DMS153 treated with DMSO at 0.1 percent for 48 hours (cell line): ENCODE results near the gene MFSD1.

Source experiments
- DNase-seq: peaks from one replicate; lab custom pipeline; 2025; ENCODE audit not compliant: unreplicated experiment; lab: John Stamatoyannopoulos, UW

The MFSD1 gene

GRCh38 chr3:158801696-158802408, at the start of gene MFSD1:
Gene MFSD1 (plus strand): TSS chr3:158802054. CDS start chr3:158802153, 99 bp downstream.
- DNase-seq, result peak; percentile 55

- no peak for DNase-seq
Measured at GRCh38 chr3:158753854-158754253, 48.0 kb upstream of the MFSD1 start.

- DNase-seq, result no peak
Measured at GRCh38 chr3:158755421-158755820, 46.4 kb upstream of the MFSD1 start.

- DNase-seq, result no peak
Measured at GRCh38 chr3:158761350-158761749, 40.5 kb upstream of the MFSD1 start.

- no peak for DNase-seq
Measured at GRCh38 chr3:158762701-158763100, 39.2 kb upstream of the MFSD1 start.

- DNase-seq, result no peak
Measured at GRCh38 chr3:158763421-158763820, 38.4 kb upstream of the MFSD1 start.

- DNase-seq, result no peak
Measured at GRCh38 chr3:158765518-158766205, 36.2 kb upstream of the MFSD1 start.

GRCh38 chr3:158766364-158766763, 35.5 kb upstream of the MFSD1 start:
- DNase-seq, result no peak

GRCh38 chr3:158768361-158768787, 33.5 kb upstream of the MFSD1 start:
- DNase-seq, result no peak

GRCh38 chr3:158768881-158769543, 32.8 kb upstream of the MFSD1 start:
- DNase-seq, result no peak

GRCh38 chr3:158769549-158769948, 32.3 kb upstream of the MFSD1 start:
- DNase-seq, result no peak

GRCh38 chr3:158769952-158770740, 31.7 kb upstream of the MFSD1 start:
- DNase-seq, result no peak

GRCh38 chr3:158770741-158771350, 31.0 kb upstream of the MFSD1 start:
- no peak for DNase-seq

GRCh38 chr3:158771577-158771976, 30.3 kb upstream of the MFSD1 start:
- no peak for DNase-seq

- no peak for DNase-seq
Measured at GRCh38 chr3:158771982-158772381, 29.9 kb upstream of the MFSD1 start.

GRCh38 chr3:158773166-158773565, 28.7 kb upstream of the MFSD1 start:
- DNase-seq, result no peak

GRCh38 chr3:158773845-158774830, 27.7 kb upstream of the MFSD1 start:
- no peak for DNase-seq

GRCh38 chr3:158774965-158775364, 26.9 kb upstream of the MFSD1 start:
- DNase-seq, result no peak
